GM18511 (cell line): Measurements from ENCODE around the gene COL24A1.
"Not testable (repeated sequence)": the region's sequence is repeated elsewhere in the genome, so short reads cannot be mapped to it uniquely, and the experiment has no call there.

Source experiments
- ATAC-seq: cut with Tn5 transposase; IDR thresholded peaks from one replicate; pipeline ENCODE4 v1.9.1; 2021; ENCODE audit warnings: mild to moderate bottlenecking, moderate library complexity; ENCODE audit not compliant: unreplicated experiment

The COL24A1 gene

DNA sequence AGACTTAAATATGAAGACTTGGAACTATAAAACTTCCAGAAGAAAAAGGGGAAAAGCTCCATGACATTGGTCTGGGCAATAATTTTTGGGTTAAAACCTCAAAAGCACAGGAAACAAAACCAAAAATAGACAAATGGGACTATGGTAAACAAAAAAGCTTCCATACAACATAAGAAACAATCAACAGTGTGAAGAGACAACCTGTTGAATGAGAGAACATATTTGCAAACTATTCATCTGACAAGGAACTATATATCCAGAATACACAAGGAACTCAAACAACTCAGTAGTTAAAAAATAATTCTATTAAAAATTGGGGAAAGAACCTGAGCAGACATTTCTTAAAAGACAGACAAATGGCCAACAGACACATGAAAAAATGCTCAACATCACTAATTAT lies 255.7 kb downstream of the COL24A1 start:
- ATAC-seq, result no peak

DNA sequence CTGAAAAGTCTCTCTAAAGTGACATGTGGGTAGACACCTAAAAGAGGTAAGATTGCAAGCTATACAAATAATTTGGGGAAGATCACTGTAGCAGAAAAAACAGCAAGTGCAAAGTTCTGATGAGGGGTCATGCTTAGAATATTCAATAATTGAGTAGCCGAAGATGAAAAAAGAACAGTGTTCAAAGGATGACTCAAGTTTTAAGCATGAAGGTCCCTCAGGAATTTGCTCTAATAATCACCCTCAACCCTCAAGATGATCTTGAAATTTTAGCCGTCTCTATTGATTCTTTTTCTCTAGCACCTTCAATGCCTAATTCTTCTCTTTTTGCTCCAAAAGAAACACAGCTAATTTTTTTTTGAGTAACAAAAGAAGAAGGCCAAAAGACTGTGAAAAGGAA lies 257.7 kb downstream of the COL24A1 start:
- no peak for ATAC-seq

DNA sequence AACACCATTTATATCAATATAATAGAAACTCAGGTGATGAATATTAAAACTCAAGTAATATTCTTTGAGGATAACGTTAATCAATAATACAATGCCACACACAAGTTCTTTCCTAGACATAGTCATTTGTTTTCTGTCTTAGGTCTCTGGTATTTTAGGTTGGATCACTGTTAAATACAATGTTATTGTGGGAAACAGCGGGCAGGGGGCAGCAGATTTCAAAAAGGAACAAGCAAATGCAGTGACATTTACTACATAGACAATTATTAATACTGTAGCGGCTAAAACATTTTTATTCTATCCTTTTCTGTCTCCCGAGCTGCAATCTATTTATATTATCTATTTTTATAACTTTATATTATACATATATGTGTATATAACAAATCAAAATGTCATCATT lies 261.9 kb downstream of the COL24A1 start:
- ATAC-seq, result peak; percentile 92

- no peak for ATAC-seq
Observed at GRCh38 chr1:85892366-85892765, 264.2 kb downstream of the COL24A1 start.

DNA sequence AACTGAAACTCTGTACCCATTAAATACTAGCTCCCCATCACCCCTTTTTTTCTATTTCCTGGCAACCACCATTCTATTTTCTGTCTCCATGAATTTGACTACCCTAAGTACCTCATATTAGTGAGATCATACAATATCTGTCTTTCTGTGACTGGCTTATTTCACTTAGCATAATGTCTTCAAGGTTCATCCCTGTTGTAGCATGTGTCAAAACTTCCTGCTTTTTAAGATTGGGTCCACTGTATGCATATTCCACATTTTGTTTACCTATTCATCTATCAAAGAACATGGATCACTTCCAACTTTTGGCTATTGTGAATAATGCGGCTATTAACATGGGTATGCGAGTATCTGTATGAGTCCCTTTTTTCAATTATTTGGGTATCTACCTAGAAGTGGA lies 266.7 kb downstream of the COL24A1 start:
- ATAC-seq, result no peak

GRCh38 chr1:85888921-85889320 lies 267.7 kb downstream of the COL24A1 start:
- no peak for ATAC-seq

DNA sequence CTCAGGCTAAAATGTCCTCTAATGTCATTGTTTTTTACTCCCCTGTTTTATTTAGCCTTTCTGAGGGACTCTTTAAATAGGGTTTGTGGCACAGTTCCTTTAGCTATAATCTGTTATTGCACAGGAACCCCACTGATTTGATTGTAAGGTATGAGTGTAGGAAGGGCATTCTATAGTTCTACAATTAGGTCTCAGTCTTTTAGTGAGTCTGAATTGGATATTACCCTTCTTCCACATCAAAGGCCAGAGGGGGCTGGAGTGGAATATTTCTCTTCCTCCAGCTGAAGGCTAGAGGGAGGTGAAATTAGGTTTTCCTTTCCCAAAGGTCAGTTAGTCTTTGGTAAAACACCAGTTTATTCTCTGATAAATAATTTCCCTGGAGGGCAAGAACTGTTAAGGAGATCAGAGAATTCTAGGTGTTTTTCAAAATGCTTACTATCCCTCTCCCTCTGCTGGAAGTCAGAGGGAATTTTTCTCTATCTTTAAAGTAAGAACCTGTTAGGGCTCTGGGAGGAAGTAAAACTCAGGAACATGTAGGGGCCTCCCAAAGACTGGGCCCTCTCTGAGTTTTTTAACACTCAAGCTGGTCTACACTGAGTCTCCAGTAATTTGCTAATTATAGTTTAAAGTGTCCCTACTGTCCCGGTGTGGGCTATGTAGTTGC lies 272.1 kb downstream of the COL24A1 start:
- ATAC-seq, result no peak

DNA sequence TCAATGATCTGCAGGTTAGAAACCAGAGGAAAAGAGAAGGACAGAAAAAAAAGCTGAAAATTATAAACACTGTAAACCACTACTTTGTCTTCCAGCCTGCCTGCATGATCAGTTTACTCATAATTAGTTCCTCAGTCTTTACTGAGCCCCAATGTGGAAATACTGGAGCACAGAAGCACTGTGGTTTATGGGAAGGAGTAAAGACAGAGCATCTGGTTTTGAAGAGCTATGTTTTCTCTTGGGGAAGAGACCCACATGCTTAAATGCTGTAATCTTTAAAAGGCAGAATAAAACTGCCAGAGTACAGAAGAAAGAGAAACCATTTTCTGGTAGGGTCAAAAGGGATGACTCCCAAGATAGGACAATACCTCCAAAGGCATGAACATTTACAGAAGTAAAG lies 289.4 kb downstream of the COL24A1 start:
- no peak for ATAC-seq

- ATAC-seq, result no peak
Observed at GRCh38 chr1:85865213-85865612, 291.4 kb downstream of the COL24A1 start.

- no peak for ATAC-seq
Observed at GRCh38 chr1:85864727-85865126, 291.8 kb downstream of the COL24A1 start.

DNA sequence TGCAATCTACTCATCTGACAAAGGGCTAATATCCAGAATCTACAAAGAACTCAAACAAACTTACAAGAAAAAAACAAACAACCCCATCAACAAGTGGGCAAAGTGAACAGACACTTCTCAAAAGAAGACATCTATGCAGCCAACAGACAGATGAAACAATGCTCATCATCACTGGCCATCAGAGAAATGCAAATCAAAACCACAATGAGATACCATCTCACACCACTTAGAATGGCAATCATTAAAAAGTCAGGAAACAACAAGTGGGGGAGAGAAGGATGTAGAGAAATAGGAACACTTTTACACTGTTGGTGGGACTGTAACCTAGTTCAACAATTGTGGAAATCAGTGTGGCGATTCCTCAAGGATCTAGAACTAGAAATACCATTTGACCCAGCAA lies 292.9 kb downstream of the COL24A1 start:
- ATAC-seq, result not testable (repeated sequence)

GRCh38 chr1:85862456-85862855 lies 294.1 kb downstream of the COL24A1 start:
- no peak for ATAC-seq

- ATAC-seq, result no peak
Observed at GRCh38 chr1:85857991-85858390, 298.6 kb downstream of the COL24A1 start.

DNA sequence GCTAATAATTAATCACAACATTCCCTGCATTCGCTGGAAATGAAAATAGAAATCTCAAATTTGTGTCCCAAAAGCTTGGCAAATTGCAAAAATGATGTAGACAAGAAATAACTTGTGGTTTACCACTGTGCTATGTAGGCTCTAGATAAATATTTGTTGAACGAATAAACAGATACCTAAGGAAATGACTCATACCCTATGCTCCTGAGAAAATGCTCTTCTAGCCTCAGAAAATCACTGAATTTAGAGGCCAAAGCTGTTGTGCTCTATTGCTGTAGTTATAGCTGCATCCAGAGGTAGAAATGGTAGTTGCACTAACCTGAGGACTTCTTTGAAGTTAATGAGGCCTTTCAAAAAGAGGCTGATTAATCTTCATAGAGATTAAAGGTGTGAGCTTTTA lies 306.3 kb downstream of the COL24A1 start:
- peak; percentile 48 for ATAC-seq

DNA sequence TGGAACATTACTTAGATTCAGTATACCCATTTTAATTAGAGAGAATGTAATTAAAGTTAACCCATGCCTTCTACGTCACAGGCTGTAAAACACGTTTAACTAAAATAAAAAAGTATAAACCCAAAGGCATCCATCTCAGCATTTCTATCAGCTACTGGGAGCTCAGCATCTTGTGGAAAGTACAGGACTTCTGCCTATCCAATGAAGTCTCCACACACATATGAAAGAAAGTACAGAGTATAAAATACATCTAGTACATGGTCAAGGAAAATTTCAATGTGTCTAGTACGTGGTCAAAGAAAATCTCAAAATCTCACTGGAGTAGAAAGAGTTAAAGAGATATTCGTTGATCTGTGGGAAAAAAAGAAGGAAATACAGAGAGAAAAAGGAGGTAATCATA lies 306.9 kb downstream of the COL24A1 start:
- no peak for ATAC-seq

- no peak for ATAC-seq
Observed at GRCh38 chr1:85847356-85847755, 309.2 kb downstream of the COL24A1 start.

GRCh38 chr1:85846706-85847105 lies 309.9 kb downstream of the COL24A1 start:
- ATAC-seq, result no peak

- no peak for ATAC-seq
Observed at GRCh38 chr1:85839459-85839858, 317.1 kb downstream of the COL24A1 start.

GRCh38 chr1:85838238-85838637 lies 318.3 kb downstream of the COL24A1 start:
- ATAC-seq, result peak; percentile 98

DNA sequence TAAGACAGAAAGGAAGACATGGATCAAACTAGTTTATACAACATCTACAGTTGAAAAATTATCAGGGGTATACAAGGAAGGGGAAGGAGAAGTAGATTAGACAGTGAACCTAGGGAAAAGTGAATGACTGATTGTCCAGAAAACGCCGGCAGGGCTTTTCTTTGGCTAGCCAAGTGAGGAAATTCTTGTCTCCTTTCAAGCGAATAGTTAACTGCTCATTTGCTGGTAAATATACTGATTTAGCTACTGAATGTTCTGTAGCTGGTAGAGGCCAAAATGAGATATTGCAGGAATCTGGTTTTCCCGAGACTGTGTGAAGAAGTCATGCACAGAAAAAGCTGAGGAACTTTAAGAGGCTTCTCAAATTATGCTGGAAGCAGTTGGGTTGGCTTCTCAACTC lies 319.8 kb downstream of the COL24A1 start:
- ATAC-seq, result no peak

- not testable (repeated sequence) for ATAC-seq
Observed at GRCh38 chr1:85833165-85833564, 323.4 kb downstream of the COL24A1 start.

- no peak for ATAC-seq
Observed at GRCh38 chr1:85830837-85831236, 325.7 kb downstream of the COL24A1 start.
